ENCODE results near the gene OR6X1.

DNA sequence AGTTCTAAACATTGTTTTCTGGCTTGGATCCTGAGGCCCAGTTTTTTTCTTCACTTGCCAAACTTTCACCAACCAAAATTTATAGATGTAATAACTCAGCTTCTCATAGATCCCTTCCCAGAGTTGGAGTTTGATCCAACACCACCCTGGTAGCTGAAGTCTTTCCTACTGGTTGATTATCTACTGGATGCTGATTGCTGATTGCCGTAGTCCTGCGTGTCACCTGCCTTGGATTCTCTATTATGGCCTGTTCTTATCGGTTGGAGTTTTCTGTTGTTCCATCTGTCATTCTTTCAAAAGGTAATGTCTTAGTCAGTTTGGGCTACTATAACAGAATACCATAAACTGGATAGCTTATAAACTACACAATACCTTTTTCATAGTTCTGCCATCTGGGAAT is 17.3 kb upstream of the OR6X1 start:
- TF ChIP-seq CTCF (IDR thresholded peaks at IDR 0.05) = no peak
- no peak for TF ChIP-seq POLR2A (IDR thresholded peaks at IDR 0.05)
- TF ChIP-seq EP300 (IDR thresholded peaks at IDR 0.05) = no peak
